ENCODE results near the gene CLIC5. TPM values are rescaled to one million over a fixed set of nuclear protein-coding genes. Genes with fewer than 3 reads are reported as not detected.

The CLIC5 gene
- total RNA-seq, 8 experiments from 2014 or later = 0.05 to 1.7 (median 0.38) TPM; not detected in 1

GRCh38 chr6:45850378-45851033 lies 165.2 kb downstream of the CLIC5 start:
- Histone ChIP-seq H3K27ac (no peak overlapping the region), H3K4me1 (replicated peaks in 1 of 2) (peaks cover 0 to 9% of the 10 kb centered on the region in 2 donors), H3K4me3 (no peak overlapping the region)
- in situ Hi-C loops (cut with MboI; ENCODE audit: low pct_unique_long_range_greater_than_20kb in 2 of 9, low sequenced_read_pairs in 9 of 9, unreplicated experiment in 9 of 9) = no loop called here
- ATAC-seq (replicated peaks in 6 of 8) = peak in 5 of 8 experiments; percentile 78 to 95 (median 86)
- WGBS, 10 experiments = 29 to 100% (median 59%) methylated on average over 1 to 7 of the region's 8 CpGs; no CpG with 5 or more reads in 1 of the 10 experiments

GRCh38 chr6:45845567-45845966 lies 170.1 kb downstream of the CLIC5 start:
- in situ Hi-C loops (cut with MboI; ENCODE audit: low pct_unique_long_range_greater_than_20kb in 2 of 9, low sequenced_read_pairs in 9 of 9, unreplicated experiment in 9 of 9) = no loop called here
- H3K4me1 ChIP-seq (replicated peaks in 1 of 2) = peaks cover 0 to 11% of the 10 kb centered on the region in 2 donors
- ATAC-seq (replicated peaks in 6 of 8) = peak in 3 of 8 experiments; percentile 47 to 76 (median 64)
- WGBS, 10 experiments = 0 to 100% (median 83%) methylated on average over 1 of the region's 1 CpG; no CpG with 5 or more reads in 1 of the 10 experiments
- H3K4me3 ChIP-seq = no peak overlapping the region
- no peak overlapping the region for H3K27ac ChIP-seq

- 76 to 95% (median 88%) methylated on average over 3 to 8 of the region's 8 CpGs for WGBS, 10 experiments
- in situ Hi-C loops (cut with MboI; ENCODE audit: low pct_unique_long_range_greater_than_20kb in 2 of 9, low sequenced_read_pairs in 9 of 9, unreplicated experiment in 9 of 9) = no loop called here
- H3K27ac ChIP-seq = no peak overlapping the region
- no peak for ATAC-seq (replicated peaks in 6 of 8)
- no peak overlapping the region for H3K4me3 ChIP-seq
- peaks cover 0 to 9% of the 10 kb centered on the region in 2 donors for H3K4me1 ChIP-seq (replicated peaks in 1 of 2)
These were observed 170.7 kb downstream of the CLIC5 start for GRCh38 chr6:45844986-45845385.

- WGBS, 10 experiments = 20 to 81% (median 60%) methylated on average over 1 to 5 of the region's 8 CpGs; no CpG with 5 or more reads in 3 of the 10 experiments
- Histone ChIP-seq H3K4me3 (no peak overlapping the region), H3K27ac (no peak overlapping the region), H3K4me1 (replicated peaks in 1 of 2) (peaks cover 0 to 9% of the 10 kb centered on the region in 2 donors)
- in situ Hi-C loops (cut with MboI; ENCODE audit: low pct_unique_long_range_greater_than_20kb in 2 of 9, low sequenced_read_pairs in 9 of 9, unreplicated experiment in 9 of 9) = no loop called here
- no peak for ATAC-seq (replicated peaks in 6 of 8)
These were observed 171.7 kb downstream of the CLIC5 start for GRCh38 chr6:45843848-45844521.

- ATAC-seq (replicated peaks in 6 of 8) = no peak
- in situ Hi-C loops (cut with MboI; ENCODE audit: low pct_unique_long_range_greater_than_20kb in 2 of 9, low sequenced_read_pairs in 9 of 9, unreplicated experiment in 9 of 9) = no loop called here
- peaks cover 0 to 9% of the 10 kb centered on the region in 2 donors for H3K4me1 ChIP-seq (replicated peaks in 1 of 2)
- no peak overlapping the region for H3K27ac ChIP-seq
- WGBS, 10 experiments = 83 to 100% (median 93%) methylated on average over 1 to 2 of the region's 3 CpGs; no CpG with 5 or more reads in 5 of the 10 experiments
- H3K4me3 ChIP-seq = no peak overlapping the region
These were observed 174.6 kb downstream of the CLIC5 start for GRCh38 chr6:45841062-45841461.

- in situ Hi-C loops (cut with MboI; ENCODE audit: low pct_unique_long_range_greater_than_20kb in 2 of 9, low sequenced_read_pairs in 9 of 9, unreplicated experiment in 9 of 9) = no loop called here
- Histone ChIP-seq H3K27ac (no peak overlapping the region), H3K4me3 (no peak overlapping the region), H3K4me1 (replicated peaks in 1 of 2) (peaks cover 0 to under 1% of the 10 kb centered on the region in 2 donors)
- 90 to 100% (median 94%) methylated on average over 1 to 2 of the region's 2 CpGs; no CpG with 5 or more reads in 7 of the 10 experiments for WGBS, 10 experiments
- no peak for ATAC-seq (replicated peaks in 6 of 8)
These were observed 176.7 kb downstream of the CLIC5 start for GRCh38 chr6:45838996-45839395.

GRCh38 chr6:45838451-45838850 lies 177.2 kb downstream of the CLIC5 start:
- in situ Hi-C loops (cut with MboI; ENCODE audit: low pct_unique_long_range_greater_than_20kb in 2 of 9, low sequenced_read_pairs in 9 of 9, unreplicated experiment in 9 of 9) = no loop called here
- no peak overlapping the region for H3K27ac ChIP-seq
- ATAC-seq (replicated peaks in 6 of 8) = no peak
- 0 to 80% methylated on average over 1 of the region's 2 CpGs; no CpG with 5 or more reads in 8 of the 10 experiments for WGBS, 10 experiments
- no peak overlapping the region for H3K4me3 ChIP-seq
- no peaks in the 10 kb centered on the region for H3K4me1 ChIP-seq (replicated peaks in 1 of 2)

- H3K4me3 ChIP-seq = no peak overlapping the region
- in situ Hi-C loops (cut with MboI; ENCODE audit: low pct_unique_long_range_greater_than_20kb in 2 of 9, low sequenced_read_pairs in 9 of 9, unreplicated experiment in 9 of 9) = no loop called here
- no peaks in the 10 kb centered on the region for H3K4me1 ChIP-seq (replicated peaks in 1 of 2)
- ATAC-seq (replicated peaks in 6 of 8) = no peak
- WGBS, 10 experiments = 53 to 100% (median 89%) methylated on average over 1 to 4 of the region's 5 CpGs; no CpG with 5 or more reads in 2 of the 10 experiments
- no peak overlapping the region for H3K27ac ChIP-seq
These were observed 178.0 kb downstream of the CLIC5 start for GRCh38 chr6:45837541-45838200.

- Histone ChIP-seq H3K27ac (no peak overlapping the region), H3K4me3 (no peak overlapping the region), H3K4me1 (replicated peaks in 1 of 2) (no peaks in the 10 kb centered on the region)
- in situ Hi-C loops (cut with MboI; ENCODE audit: low pct_unique_long_range_greater_than_20kb in 2 of 9, low sequenced_read_pairs in 9 of 9, unreplicated experiment in 9 of 9) = no loop called here
- WGBS, 10 experiments = 56 to 100% (median 94%) methylated on average over 1 to 3 of the region's 5 CpGs; no CpG with 5 or more reads in 3 of the 10 experiments
- ATAC-seq (replicated peaks in 6 of 8) = no peak
These were observed 178.7 kb downstream of the CLIC5 start for GRCh38 chr6:45836984-45837383.

- Histone ChIP-seq H3K4me3 (no peak overlapping the region), H3K27ac (no peak overlapping the region), H3K4me1 (replicated peaks in 1 of 2) (no peaks in the 10 kb centered on the region)
- no peak for ATAC-seq (replicated peaks in 6 of 8)
- in situ Hi-C loops (cut with MboI; ENCODE audit: low pct_unique_long_range_greater_than_20kb in 2 of 9, low sequenced_read_pairs in 9 of 9, unreplicated experiment in 9 of 9) = no loop called here
- WGBS, 10 experiments = 60 to 100% (median 85%) methylated on average over 1 to 4 of the region's 4 CpGs; no CpG with 5 or more reads in 2 of the 10 experiments
These were observed 179.2 kb downstream of the CLIC5 start for GRCh38 chr6:45836438-45836824.

- 0 to 100% (median 88%) methylated on average over 1 to 4 of the region's 4 CpGs; no CpG with 5 or more reads in 3 of the 10 experiments for WGBS, 10 experiments
- H3K27ac ChIP-seq = no peak overlapping the region
- H3K4me3 ChIP-seq = no peak overlapping the region
- no peaks in the 10 kb centered on the region for H3K4me1 ChIP-seq (replicated peaks in 1 of 2)
- no peak for ATAC-seq (replicated peaks in 6 of 8)
- in situ Hi-C loops (cut with MboI; ENCODE audit: low pct_unique_long_range_greater_than_20kb in 2 of 9, low sequenced_read_pairs in 9 of 9, unreplicated experiment in 9 of 9) = no loop called here
These were observed 179.8 kb downstream of the CLIC5 start for GRCh38 chr6:45835721-45836437.

GRCh38 chr6:45832063-45832462 lies 183.6 kb downstream of the CLIC5 start:
- ATAC-seq (replicated peaks in 6 of 8) = no peak
- no peaks in the 10 kb centered on the region for H3K4me1 ChIP-seq (replicated peaks in 1 of 2)
- WGBS, 10 experiments = 82 to 93% (median 88%) methylated on average over 2 to 5 of the region's 5 CpGs; no CpG with 5 or more reads in 2 of the 10 experiments
- H3K4me3 ChIP-seq = no peak overlapping the region
- H3K27ac ChIP-seq = no peak overlapping the region
- in situ Hi-C loops (cut with MboI; ENCODE audit: low pct_unique_long_range_greater_than_20kb in 2 of 9, low sequenced_read_pairs in 9 of 9, unreplicated experiment in 9 of 9) = no loop called here

Data from motor neuron (in vitro differentiated cells).